ENCODE measurements around the gene SCUBE2.
"Not testable (repeated sequence)": the region's sequence is repeated elsewhere in the genome, so short reads cannot be mapped to it uniquely, and the experiment has no call there.

Gene SCUBE2

DNA sequence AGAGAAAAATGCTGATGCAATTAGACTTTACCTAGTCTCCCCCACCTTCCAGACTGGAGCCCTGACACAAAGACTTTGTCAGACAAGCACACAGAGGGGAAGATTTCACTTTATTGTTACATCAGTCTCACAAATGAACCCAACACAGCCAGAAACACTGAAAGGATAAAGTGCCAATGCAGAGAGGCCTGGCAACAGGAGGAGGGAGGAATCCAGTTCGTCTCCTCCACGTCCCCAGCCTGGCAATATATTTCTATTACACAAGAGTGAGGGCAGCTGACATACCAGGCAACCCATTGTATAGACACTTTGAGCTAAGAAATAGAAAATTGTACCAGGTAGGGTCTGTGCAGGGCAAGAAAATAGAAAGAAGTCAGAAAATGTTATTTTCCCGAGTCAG, 110.9 kb downstream of the SCUBE2 start:
- no peak for TF ChIP-seq EZH2phosphoT487 (conservative IDR thresholded peaks at IDR 0.05; ENCODE audit: low read length)
- TF ChIP-seq, protein P1, sequence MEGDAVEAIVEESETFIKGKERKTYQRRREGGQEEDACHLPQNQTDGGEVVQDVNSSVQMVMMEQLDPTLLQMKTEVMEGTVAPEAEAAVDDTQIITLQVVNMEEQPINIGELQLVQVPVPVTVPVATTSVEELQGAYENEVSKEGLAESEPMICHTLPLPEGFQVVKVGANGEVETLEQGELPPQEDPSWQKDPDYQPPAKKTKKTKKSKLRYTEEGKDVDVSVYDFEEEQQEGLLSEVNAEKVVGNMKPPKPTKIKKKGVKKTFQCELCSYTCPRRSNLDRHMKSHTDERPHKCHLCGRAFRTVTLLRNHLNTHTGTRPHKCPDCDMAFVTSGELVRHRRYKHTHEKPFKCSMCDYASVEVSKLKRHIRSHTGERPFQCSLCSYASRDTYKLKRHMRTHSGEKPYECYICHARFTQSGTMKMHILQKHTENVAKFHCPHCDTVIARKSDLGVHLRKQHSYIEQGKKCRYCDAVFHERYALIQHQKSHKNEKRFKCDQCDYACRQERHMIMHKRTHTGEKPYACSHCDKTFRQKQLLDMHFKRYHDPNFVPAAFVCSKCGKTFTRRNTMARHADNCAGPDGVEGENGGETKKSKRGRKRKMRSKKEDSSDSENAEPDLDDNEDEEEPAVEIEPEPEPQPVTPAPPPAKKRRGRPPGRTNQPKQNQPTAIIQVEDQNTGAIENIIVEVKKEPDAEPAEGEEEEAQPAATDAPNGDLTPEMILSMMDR (IDR thresholded peaks at IDR 0.05; ENCODE audit: insufficient read depth, low read length, poor library complexity, severe bottlenecking): no peak
- Histone ChIP-seq H3K9me3 (ENCODE audit: insufficient read depth, low read length) (no peaks in the 10 kb centered on the region), H3K9ac (ENCODE audit: low read length) (no peak overlapping the region), H2AFZ (ENCODE audit: low read depth, low read length, severe bottlenecking) (no peak overlapping the region), H3K4me2 (ENCODE audit: low read depth, low read length, poor library complexity, severe bottlenecking) (no peak overlapping the region), H3K36me3 (ENCODE audit: low read length) (no peaks in the 10 kb centered on the region), H3K4me3 (ENCODE audit: insufficient read depth, low read length, poor library complexity, severe bottlenecking) (no peak overlapping the region), H3K27me3 (ENCODE audit: low read length) (no peaks in the 10 kb centered on the region), H3K79me2 (ENCODE audit: insufficient read depth, low read length) (no peaks in the 10 kb centered on the region), H4K20me1 (ENCODE audit: low read depth, low read length) (no peaks in the 10 kb centered on the region), H3F3A (ENCODE audit: insufficient read depth) (no peaks in the 10 kb centered on the region), H3K27ac (ENCODE audit: low read depth, low read length) (no peak overlapping the region), H3K9me2 (replicated peaks; ENCODE audit: insufficient read depth, low read length) (no peaks in the 10 kb centered on the region)

DNA sequence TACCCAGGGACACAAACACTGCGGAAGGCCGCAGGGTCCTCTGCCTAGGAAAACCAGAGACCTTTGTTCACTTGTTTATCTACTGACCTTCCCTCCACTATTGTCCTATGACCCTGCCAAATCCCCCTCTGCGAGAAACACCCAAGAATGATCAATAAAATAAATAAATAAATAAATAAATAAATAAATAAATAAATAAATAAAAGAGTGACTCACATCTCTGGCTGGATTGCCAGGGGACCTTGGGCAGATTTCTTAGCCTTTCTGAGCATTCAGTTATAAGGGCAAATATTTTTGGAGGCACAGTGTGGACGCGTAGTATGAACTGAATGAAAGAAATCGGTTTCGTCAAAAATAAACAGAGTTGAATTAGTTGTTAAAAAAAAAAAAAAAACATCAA, 112.0 kb downstream of the SCUBE2 start:
- H3K9ac ChIP-seq (ENCODE audit: low read length); H3F3A ChIP-seq (ENCODE audit: insufficient read depth); H3K27ac ChIP-seq (ENCODE audit: low read depth, low read length); H4K20me1 ChIP-seq (ENCODE audit: low read depth, low read length); H2AFZ ChIP-seq (ENCODE audit: low read depth, low read length, severe bottlenecking); H3K9me3 ChIP-seq (ENCODE audit: insufficient read depth, low read length); H3K79me2 ChIP-seq (ENCODE audit: insufficient read depth, low read length); H3K27me3 ChIP-seq (ENCODE audit: low read length); H3K36me3 ChIP-seq (ENCODE audit: low read length); H3K4me3 ChIP-seq (ENCODE audit: insufficient read depth, low read length, poor library complexity, severe bottlenecking); H3K4me2 ChIP-seq (ENCODE audit: low read depth, low read length, poor library complexity, severe bottlenecking); H3K9me2 ChIP-seq (replicated peaks; ENCODE audit: insufficient read depth, low read length): not testable (repeated sequence)

- Histone ChIP-seq H3K4me2 (ENCODE audit: low read depth, low read length, poor library complexity, severe bottlenecking) (no peak overlapping the region), H3K4me3 (ENCODE audit: insufficient read depth, low read length, poor library complexity, severe bottlenecking) (no peak overlapping the region), H3K27me3 (ENCODE audit: low read length) (no peaks in the 10 kb centered on the region), H3K79me2 (ENCODE audit: insufficient read depth, low read length) (no peaks in the 10 kb centered on the region), H3K36me3 (ENCODE audit: low read length) (no peaks in the 10 kb centered on the region), H3K27ac (ENCODE audit: low read depth, low read length) (no peak overlapping the region), H4K20me1 (ENCODE audit: low read depth, low read length) (no peaks in the 10 kb centered on the region), H3K9me3 (ENCODE audit: insufficient read depth, low read length) (no peaks in the 10 kb centered on the region), H2AFZ (ENCODE audit: low read depth, low read length, severe bottlenecking) (no peak overlapping the region), H3K9ac (ENCODE audit: low read length) (no peak overlapping the region), H3K9me2 (replicated peaks; ENCODE audit: insufficient read depth, low read length) (no peaks in the 10 kb centered on the region), H3F3A (ENCODE audit: insufficient read depth) (no peaks in the 10 kb centered on the region)
- TF ChIP-seq EZH2phosphoT487 (conservative IDR thresholded peaks at IDR 0.05; ENCODE audit: low read length): no peak
- TF ChIP-seq, protein P1 (IDR thresholded peaks at IDR 0.05; ENCODE audit: insufficient read depth, low read length, poor library complexity, severe bottlenecking): no peak
Measured at GRCh38 chr11:8973121-8973520, 118.3 kb downstream of the SCUBE2 start.

DNA sequence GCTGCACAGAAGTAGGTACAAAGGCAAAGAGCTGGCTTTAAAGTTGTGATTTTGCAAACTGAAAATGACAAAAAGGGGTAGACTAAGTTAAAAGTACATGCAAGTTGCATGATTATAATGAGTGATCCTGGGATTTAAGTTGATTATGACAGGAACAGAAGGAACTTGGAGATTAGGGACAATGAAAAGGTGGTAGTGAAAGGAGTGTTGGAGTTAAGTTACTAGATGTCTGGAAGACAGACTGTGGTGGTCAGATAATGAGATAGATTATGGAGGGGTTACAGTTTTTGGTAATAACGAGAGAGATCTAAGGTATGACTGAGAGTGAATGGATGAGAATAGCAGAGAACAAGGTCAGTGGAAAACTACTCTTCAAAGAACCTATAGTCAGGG, 119.5 kb downstream of the SCUBE2 start:
- Histone ChIP-seq H3K27me3 (ENCODE audit: low read length) (no peaks in the 10 kb centered on the region), H3K79me2 (ENCODE audit: insufficient read depth, low read length) (no peaks in the 10 kb centered on the region), H3K9ac (ENCODE audit: low read length) (no peak overlapping the region), H3K36me3 (ENCODE audit: low read length) (no peaks in the 10 kb centered on the region), H3F3A (ENCODE audit: insufficient read depth) (no peaks in the 10 kb centered on the region), H2AFZ (ENCODE audit: low read depth, low read length, severe bottlenecking) (no peak overlapping the region), H3K9me3 (ENCODE audit: insufficient read depth, low read length) (no peaks in the 10 kb centered on the region), H3K27ac (ENCODE audit: low read depth, low read length) (no peak overlapping the region), H3K4me2 (ENCODE audit: low read depth, low read length, poor library complexity, severe bottlenecking) (no peak overlapping the region), H3K4me3 (ENCODE audit: insufficient read depth, low read length, poor library complexity, severe bottlenecking) (no peak overlapping the region), H3K9me2 (replicated peaks; ENCODE audit: insufficient read depth, low read length) (no peaks in the 10 kb centered on the region), H4K20me1 (ENCODE audit: low read depth, low read length) (no peaks in the 10 kb centered on the region)
- no peak for TF ChIP-seq EZH2phosphoT487 (conservative IDR thresholded peaks at IDR 0.05; ENCODE audit: low read length)
- TF ChIP-seq, protein P1 (IDR thresholded peaks at IDR 0.05; ENCODE audit: insufficient read depth, low read length, poor library complexity, severe bottlenecking): no peak
